MM.1S (cell line): ENCODE results near the gene RPTOR.

ENCODE experiments used
- DNase-seq: peaks from one replicate; pipeline ENCODE4 v3.0.0-alpha.2; 2015
- H2AFZ ChIP-seq: fragments of 300-600 bp; sonication (generic); 2 replicates; pipeline ENCODE4 v1.6.0; 2016; ENCODE audit warnings: antibody characterized with exemption, low read length
- H3F3A ChIP-seq: fragments of 300-600 bp; sonication (generic); 2 replicates; pipeline ENCODE4 v1.6.1; 2016; ENCODE audit warnings: mild to moderate bottlenecking, antibody characterized with exemption, low read length, moderate library complexity, mixed read lengths; ENCODE audit not compliant: insufficient read depth
- H3K27ac ChIP-seq: fragments of 300-600 bp; sonication (generic); 2 replicates; pipeline ENCODE4 v1.5.1; 2016; ENCODE audit warnings: mild to moderate bottlenecking, low read length
- H3K27me3 ChIP-seq: fragments of 300-600 bp; sonication (generic); replicated peaks from 2 replicates; pipeline ENCODE4 v1.6.0; 2016; ENCODE audit warnings: low read length; ENCODE audit not compliant: insufficient read depth
- H3K36me3 ChIP-seq: fragments of 300-600 bp; sonication (generic); replicated peaks from 2 replicates; pipeline ENCODE4 v1.6.1; 2016; ENCODE audit warnings: mild to moderate bottlenecking, low read length, mixed read lengths; ENCODE audit not compliant: insufficient read depth
- H3K4me1 ChIP-seq: fragments of 300-600 bp; sonication (generic); 2 replicates; pipeline ENCODE4 v1.6.1; 2016; ENCODE audit warnings: low read length, mixed read lengths
- H3K4me2 ChIP-seq: fragments of 300-600 bp; sonication (generic); 2 replicates; pipeline ENCODE4 v1.6.0; 2016; ENCODE audit warnings: low read depth, low read length
- H3K4me3 ChIP-seq: fragments of 300-600 bp; sonication (generic); 2 replicates; pipeline ENCODE4 v1.5.1; 2016; ENCODE audit warnings: low read length, mixed read lengths
- H3K79me2 ChIP-seq: fragments of 300-600 bp; sonication (generic); 2 replicates; pipeline ENCODE4 v1.6.1; 2016; ENCODE audit warnings: mixed run types, low read length, mixed read lengths
- H3K9ac ChIP-seq: fragments of 300-600 bp; sonication (generic); 2 replicates; pipeline ENCODE4 v1.6.1; 2016; ENCODE audit warnings: low read length, mixed read lengths
- H3K9me2 ChIP-seq: fragments of 300-600 bp; sonication (generic); replicated peaks from 2 replicates; pipeline ENCODE4 v1.6.1; 2016; ENCODE audit warnings: mild to moderate bottlenecking, low read length, mixed read lengths; ENCODE audit not compliant: insufficient read depth
- H3K9me3 ChIP-seq: fragments of 300-600 bp; sonication (generic); replicated peaks from 2 replicates; pipeline ENCODE4 v1.6.1; 2016; ENCODE audit warnings: mild to moderate bottlenecking, low read length, mixed read lengths; ENCODE audit not compliant: insufficient read depth
- H4K20me1 ChIP-seq: fragments of 300-600 bp; sonication (generic); 2 replicates; pipeline ENCODE4 v1.6.1; 2016; ENCODE audit warnings: mild to moderate bottlenecking, low read length, moderate library complexity, mixed read lengths; ENCODE audit not compliant: insufficient read depth
- CTCF ChIP-seq: fragments of 300-600 bp; sonication (generic); IDR thresholded peaks from 2 replicates; pipeline ENCODE4 v1.5.1; 2016; ENCODE audit warnings: antibody characterized with exemption, low read length, mixed read lengths
- EZH2 ChIP-seq: fragments of 300-600 bp; sonication (generic); optimal IDR thresholded peaks from 2 replicates; pipeline ENCODE3; 2017; ENCODE audit warnings: low read depth, mild to moderate bottlenecking, antibody characterized with exemption, low read length, mixed read lengths
- EZH2phosphoT487 ChIP-seq: fragments of 300-600 bp; sonication (generic); IDR thresholded peaks from 2 replicates; pipeline ENCODE4 v1.6.1; 2018; ENCODE audit warnings: antibody characterized with exemption, low read length

Gene RPTOR

GRCh38 chr17:80925688-80926335, 381.2 kb downstream of the RPTOR start:
- Histone ChIP-seq H3K9ac (no peak overlapping the region), H3K36me3 (no peaks in the 10 kb centered on the region), H3K27ac (no peak overlapping the region), H3K4me3 (no peak overlapping the region), H3K79me2 (no peaks in the 10 kb centered on the region), H3K4me1 (peaks cover 9% of the 10 kb centered on the region), H3K27me3 (no peaks in the 10 kb centered on the region), H3K4me2 (no peak overlapping the region), H3K9me3 (no peaks in the 10 kb centered on the region), H3K9me2 (no peaks in the 10 kb centered on the region), H3F3A (no peaks in the 10 kb centered on the region), H2AFZ (no peak overlapping the region), H4K20me1 (no peaks in the 10 kb centered on the region)
- TF ChIP-seq EZH2 (no peak), CTCF (no peak), EZH2phosphoT487 (no peak)
- no peak for DNase-seq

GRCh38 chr17:80926591-80927250, 382.1 kb downstream of the RPTOR start:
- no peak overlapping the region for H3K9ac ChIP-seq
- H3K9me2 ChIP-seq, result no peaks in the 10 kb centered on the region
- DNase-seq, result no peak
- H3K4me3 ChIP-seq, result no peak overlapping the region
- no peaks in the 10 kb centered on the region for H3K79me2 ChIP-seq
- H3K36me3 ChIP-seq, result no peaks in the 10 kb centered on the region
- TF ChIP-seq CTCF, result no peak
- no peak for TF ChIP-seq EZH2phosphoT487
- no peak for TF ChIP-seq EZH2
- H3K4me1 ChIP-seq, result peaks cover 9% of the 10 kb centered on the region
- no peaks in the 10 kb centered on the region for H4K20me1 ChIP-seq
- H3F3A ChIP-seq, result no peaks in the 10 kb centered on the region
- H3K4me2 ChIP-seq, result no peak overlapping the region
- no peak overlapping the region for H2AFZ ChIP-seq
- no peaks in the 10 kb centered on the region for H3K9me3 ChIP-seq
- H3K27ac ChIP-seq, result no peak overlapping the region
- H3K27me3 ChIP-seq, result no peaks in the 10 kb centered on the region

GRCh38 chr17:80927791-80928216, 383.2 kb downstream of the RPTOR start:
- no peak overlapping the region for H2AFZ ChIP-seq
- no peaks in the 10 kb centered on the region for H3K9me2 ChIP-seq
- no peaks in the 10 kb centered on the region for H3F3A ChIP-seq
- no peaks in the 10 kb centered on the region for H3K27me3 ChIP-seq
- H3K79me2 ChIP-seq, result no peaks in the 10 kb centered on the region
- no peak overlapping the region for H3K9ac ChIP-seq
- H3K4me1 ChIP-seq, result peaks cover 9% of the 10 kb centered on the region
- H3K9me3 ChIP-seq, result no peaks in the 10 kb centered on the region
- H3K4me3 ChIP-seq, result no peak overlapping the region
- H4K20me1 ChIP-seq, result no peaks in the 10 kb centered on the region
- no peak overlapping the region for H3K27ac ChIP-seq
- H3K36me3 ChIP-seq, result no peaks in the 10 kb centered on the region
- no peak overlapping the region for H3K4me2 ChIP-seq
- TF ChIP-seq EZH2 (no peak), EZH2phosphoT487 (no peak), CTCF (no peak)
- no peak for DNase-seq
